Measurements from ENCODE around the gene BARHL2.

DNA sequence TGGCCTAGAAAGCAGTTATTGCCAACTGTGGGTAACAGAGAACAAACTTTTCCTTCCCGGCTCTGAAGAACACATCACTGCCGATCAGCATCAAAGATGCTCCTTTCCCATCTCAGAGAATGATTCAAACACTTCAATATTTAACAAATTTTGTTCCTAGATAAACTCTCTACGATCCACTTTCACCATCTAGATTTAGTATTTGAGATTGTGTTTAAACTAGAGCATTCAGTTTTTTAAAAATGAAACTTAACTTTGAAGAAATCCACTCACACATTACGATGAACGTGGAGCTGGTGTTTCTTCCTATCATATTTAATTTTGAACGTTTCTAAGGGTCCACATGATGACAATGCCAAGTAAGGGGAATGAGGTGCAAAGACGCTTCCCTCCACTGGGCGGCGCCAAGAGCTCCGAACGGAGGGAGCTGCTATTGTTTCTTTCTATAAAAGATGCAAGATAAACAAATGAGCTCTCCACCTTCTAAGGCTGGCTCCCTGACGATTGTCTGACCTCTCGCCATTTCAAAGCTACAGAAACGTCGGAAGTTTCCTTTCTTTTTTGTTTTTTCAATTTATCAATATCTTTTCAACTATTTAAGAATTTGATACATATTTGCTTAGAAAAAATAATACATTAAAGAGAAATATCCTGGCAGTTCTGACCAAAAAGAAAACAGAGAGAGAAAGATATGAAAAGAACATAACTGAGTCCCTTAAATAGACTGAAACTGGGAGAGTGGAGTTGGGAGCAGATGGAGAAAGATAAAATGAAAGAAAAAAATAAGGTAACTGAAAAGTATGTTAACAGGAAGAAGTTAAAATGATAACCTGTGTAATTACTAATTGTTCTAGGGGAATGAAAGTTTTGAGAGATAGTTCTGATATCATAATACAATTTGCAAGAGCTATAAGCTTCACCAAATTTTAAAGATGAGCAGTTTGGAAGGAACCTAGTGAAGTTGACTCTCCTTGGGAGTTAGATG, 4.4 kb upstream of the BARHL2 start:
- TF ChIP-seq, protein P1, sequence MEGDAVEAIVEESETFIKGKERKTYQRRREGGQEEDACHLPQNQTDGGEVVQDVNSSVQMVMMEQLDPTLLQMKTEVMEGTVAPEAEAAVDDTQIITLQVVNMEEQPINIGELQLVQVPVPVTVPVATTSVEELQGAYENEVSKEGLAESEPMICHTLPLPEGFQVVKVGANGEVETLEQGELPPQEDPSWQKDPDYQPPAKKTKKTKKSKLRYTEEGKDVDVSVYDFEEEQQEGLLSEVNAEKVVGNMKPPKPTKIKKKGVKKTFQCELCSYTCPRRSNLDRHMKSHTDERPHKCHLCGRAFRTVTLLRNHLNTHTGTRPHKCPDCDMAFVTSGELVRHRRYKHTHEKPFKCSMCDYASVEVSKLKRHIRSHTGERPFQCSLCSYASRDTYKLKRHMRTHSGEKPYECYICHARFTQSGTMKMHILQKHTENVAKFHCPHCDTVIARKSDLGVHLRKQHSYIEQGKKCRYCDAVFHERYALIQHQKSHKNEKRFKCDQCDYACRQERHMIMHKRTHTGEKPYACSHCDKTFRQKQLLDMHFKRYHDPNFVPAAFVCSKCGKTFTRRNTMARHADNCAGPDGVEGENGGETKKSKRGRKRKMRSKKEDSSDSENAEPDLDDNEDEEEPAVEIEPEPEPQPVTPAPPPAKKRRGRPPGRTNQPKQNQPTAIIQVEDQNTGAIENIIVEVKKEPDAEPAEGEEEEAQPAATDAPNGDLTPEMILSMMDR (IDR thresholded peaks at IDR 0.05 in 8 of 11, conservative IDR thresholded peaks at IDR 0.05 in 3 of 11), result peak in 10 of 11 experiments; percentile 17 to 84 (median 74)
- peak in 1 of 3 donors; percentile 11 for TF ChIP-seq POLR2AphosphoS5 (IDR thresholded peaks at IDR 0.05)

Measured in spleen (tissue), 7 donors.